ENCODE measurements around the gene MUC2. TPM values are rescaled to one million over a fixed set of nuclear protein-coding genes. Genes with fewer than 3 reads are reported as not detected.

MUC2 gene
- total and polyA plus RNA-seq, 10 of the 15 experiments (the other 5 are each of a cell fraction or from before 2014, with no cell fraction given): 0.23 TPM; not detected in 9

GRCh38 chr11:1067812-1068496 is 6.7 kb upstream of the MUC2 start:
- in situ Hi-C loops (cut with MboI) (no loop called here), intact Hi-C loops (cut with micrococcal nuclease; ENCODE audit: unreplicated experiment) (no loop called here)
- Histone ChIP-seq H3K79me2 (ENCODE audit: control insufficient read depth, insufficient read depth, low read length) (no peaks in the 10 kb centered on the region), H3K4me3 (no peak overlapping the region), H3K27ac (ENCODE audit: control insufficient read depth, insufficient read depth) (no peak overlapping the region), H3K9ac (ENCODE audit: control insufficient read depth, insufficient read depth, low read length) (no peak overlapping the region), H4K20me1 (ENCODE audit: control insufficient read depth, insufficient read depth) (no peaks in the 10 kb centered on the region), H3K4me2 (ENCODE audit: control insufficient read depth, insufficient read depth) (no peak overlapping the region), H3K36me3 (ENCODE audit: control insufficient read depth in 2 of 2, insufficient read depth in 2 of 2, low read length in 1 of 2) (no peaks in the 10 kb centered on the region), H3K27me3 (replicated peaks in 1 of 2; ENCODE audit: control insufficient read depth in 2 of 2, insufficient read depth in 2 of 2, low read length in 1 of 2) (no peaks in the 10 kb centered on the region), H3K9me3 (replicated peaks; ENCODE audit: control insufficient read depth, insufficient read depth, low read length) (no peaks in the 10 kb centered on the region), H2AFZ (ENCODE audit: control insufficient read depth, low read depth, low read length) (no peak overlapping the region), H3K4me1 (ENCODE audit: control insufficient read depth, insufficient read depth, low read length) (no peaks in the 10 kb centered on the region)
- ChIA-PET CTCF (no interaction called here), RAD21 (ENCODE audit: unreplicated experiment) (no interaction called here), POLR2A (no interaction called here), SMC1A (ENCODE audit: uncharacterized antibody, unreplicated experiment) (no interaction called here)
- DNase-seq (ENCODE audit: low read depth, low spot score) (no peak), ATAC-seq (no peak), FAIRE-seq (no peak)
- 48% methylated on average over 8 of the region's 8 CpGs for WGBS (ENCODE audit: insufficient coverage, insufficient replicate concordance, low lambda C conversion rate, missing lambda C conversion rate)
- TF ChIP-seq, protein P1, sequence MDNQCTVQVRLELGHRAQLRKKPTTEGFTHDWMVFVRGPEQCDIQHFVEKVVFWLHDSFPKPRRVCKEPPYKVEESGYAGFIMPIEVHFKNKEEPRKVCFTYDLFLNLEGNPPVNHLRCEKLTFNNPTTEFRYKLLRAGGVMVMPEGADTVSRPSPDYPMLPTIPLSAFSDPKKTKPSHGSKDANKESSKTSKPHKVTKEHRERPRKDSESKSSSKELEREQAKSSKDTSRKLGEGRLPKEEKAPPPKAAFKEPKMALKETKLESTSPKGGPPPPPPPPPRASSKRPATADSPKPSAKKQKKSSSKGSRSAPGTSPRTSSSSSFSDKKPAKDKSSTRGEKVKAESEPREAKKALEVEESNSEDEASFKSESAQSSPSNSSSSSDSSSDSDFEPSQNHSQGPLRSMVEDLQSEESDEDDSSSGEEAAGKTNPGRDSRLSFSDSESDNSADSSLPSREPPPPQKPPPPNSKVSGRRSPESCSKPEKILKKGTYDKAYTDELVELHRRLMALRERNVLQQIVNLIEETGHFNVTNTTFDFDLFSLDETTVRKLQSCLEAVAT (IDR thresholded peaks at IDR 0.05): no peak
- TF ChIP-seq NR2C2 (IDR thresholded peaks at IDR 0.05; ENCODE audit: borderline replicate concordance, control insufficient read depth, insufficient read length, low read depth) (no peak), ZBTB4 (CRISPR knock-in tag; IDR thresholded peaks at IDR 0.05) (no peak), ZZZ3 (IDR thresholded peaks at IDR 0.05; ENCODE audit: control insufficient read depth, insufficient read length, low read depth) (no peak), KLF5 (IDR thresholded peaks at IDR 0.05; ENCODE audit: partially characterized antibody) (no peak), HCFC1 (IDR thresholded peaks at IDR 0.05; ENCODE audit: low read length) (no peak), STAT1 (conservative IDR thresholded peaks at IDR 0.05) (no peak), REST (IDR thresholded peaks at IDR 0.05; ENCODE audit: low read depth, low read length) (no peak)
- TF ChIP-seq, protein P2, sequence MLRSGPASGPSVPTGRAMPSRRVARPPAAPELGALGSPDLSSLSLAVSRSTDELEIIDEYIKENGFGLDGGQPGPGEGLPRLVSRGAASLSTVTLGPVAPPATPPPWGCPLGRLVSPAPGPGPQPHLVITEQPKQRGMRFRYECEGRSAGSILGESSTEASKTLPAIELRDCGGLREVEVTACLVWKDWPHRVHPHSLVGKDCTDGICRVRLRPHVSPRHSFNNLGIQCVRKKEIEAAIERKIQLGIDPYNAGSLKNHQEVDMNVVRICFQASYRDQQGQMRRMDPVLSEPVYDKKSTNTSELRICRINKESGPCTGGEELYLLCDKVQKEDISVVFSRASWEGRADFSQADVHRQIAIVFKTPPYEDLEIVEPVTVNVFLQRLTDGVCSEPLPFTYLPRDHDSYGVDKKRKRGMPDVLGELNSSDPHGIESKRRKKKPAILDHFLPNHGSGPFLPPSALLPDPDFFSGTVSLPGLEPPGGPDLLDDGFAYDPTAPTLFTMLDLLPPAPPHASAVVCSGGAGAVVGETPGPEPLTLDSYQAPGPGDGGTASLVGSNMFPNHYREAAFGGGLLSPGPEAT (IDR thresholded peaks at IDR 0.05; ENCODE audit: low read depth): no peak
- no TSS peak for BruUV-seq (replicated peaks)
